Colonic mucosa (tissue), 4 donors: ENCODE measurements around the gene MED10. TPM values are rescaled to one million over a fixed set of nuclear protein-coding genes. Genes with fewer than 3 reads are reported as not detected.

Experiments used
- DNase-seq: peaks from one replicate; pipeline ENCODE4 v3.0.0-alpha.2; 2020
- H3K27ac ChIP-seq: fragments of 200-600 bp; one replicate; pipeline ENCODE4 v1.8.0; 2021
- H3K27me3 ChIP-seq: fragments of 200-600 bp; one replicate; pipeline ENCODE4 v1.8.0; 2021
- H3K36me3 ChIP-seq: fragments of 200-600 bp; one replicate; pipeline ENCODE4 v1.8.0; 2021
- H3K4me1 ChIP-seq: fragments of 200-600 bp; one replicate; pipeline ENCODE4 v1.8.0; 2021; ENCODE audit warnings: mild to moderate bottlenecking
- H3K4me3 ChIP-seq: fragments of 200-600 bp; one replicate; pipeline ENCODE4 v1.8.0; 2021
- H3K9ac ChIP-seq, 2 donors: one replicate each; pipeline ENCODE4 v1.7.0; 2013; ENCODE audit warnings: control low read depth in 2 of 2, low read depth in 2 of 2, low read length in 2 of 2
- H3K9me3 ChIP-seq: fragments of 200-600 bp; one replicate; pipeline ENCODE4 v1.8.0; 2021
- CTCF ChIP-seq: fragments of 200-600 bp; IDR thresholded peaks from one replicate; pipeline ENCODE4 v1.8.0; 2022; ENCODE audit warnings: antibody characterized with exemption, mild to moderate bottlenecking
- intact Hi-C: fragments of 100-400 bp; cut with DNase I; formaldehyde crosslinking; loops from one replicate; pipeline ENCODE4 v1.14.1; 2022
- total RNA-seq, 2 donors: library from RNA; stranded (reverse); fragmentation: NEBNext Ultra II Directional in 1 of 2; extraction: Animal tissue kit (Norgen Biotek cat#: 25700) in 1 of 2; gene quantifications; one replicate each; pipeline ENCODE4 v1.2.1, GENCODE V29; 2021
- donor health status: healthy.
- donor health status: DM: no; HTN: no; CAD: no.
- donor health status: DM: no; HTN: no; CAD: no.

The MED10 gene
- 10 to 100 TPM; 25.0 to 27.3 TPM for total RNA-seq

- no peak for TF ChIP-seq CTCF
- H3K4me1 ChIP-seq: no peaks in the 10 kb centered on the region
- H3K27ac ChIP-seq: peak within 1 kb of the TSS; percentile 86
- peak within 1 kb of the TSS; percentile 81 to 96 for H3K9ac ChIP-seq
- intact Hi-C loops: loop anchor here (10.0 kb wide), 1 partner anchor 367 kb away; no protein-coding TSS in a partner anchor
- no peaks in the 10 kb centered on the region for H3K9me3 ChIP-seq
- peak within 1 kb of the TSS; percentile 100 for H3K4me3 ChIP-seq
- peak; percentile 97 for DNase-seq
- no peaks in the 10 kb centered on the region for H3K27me3 ChIP-seq
- peaks cover 4% of the 10 kb centered on the region for H3K36me3 ChIP-seq
Observed at GRCh38 chr5:6377905-6378765, at the start of gene MED10. Gene MED10 (minus strand): TSS chr5:6378547. CDS start chr5:6378483, 64 bp downstream.

GRCh38 chr5:6427694-6428093 lies 49.3 kb upstream of the MED10 start:
- H3K9ac ChIP-seq: no peak overlapping the region
- no peaks in the 10 kb centered on the region for H3K36me3 ChIP-seq
- no peak overlapping the region for H3K4me3 ChIP-seq
- H3K27me3 ChIP-seq: no peaks in the 10 kb centered on the region
- no peaks in the 10 kb centered on the region for H3K4me1 ChIP-seq
- TF ChIP-seq CTCF: no peak
- H3K9me3 ChIP-seq: no peaks in the 10 kb centered on the region
- H3K27ac ChIP-seq: no peak overlapping the region
- intact Hi-C loops: no loop called here
- no peak for DNase-seq

GRCh38 chr5:6424700-6425099 lies 46.4 kb upstream of the MED10 start:
- H3K36me3 ChIP-seq: no peaks in the 10 kb centered on the region
- H3K9me3 ChIP-seq: no peaks in the 10 kb centered on the region
- no peaks in the 10 kb centered on the region for H3K4me1 ChIP-seq
- intact Hi-C loops: no loop called here
- no peaks in the 10 kb centered on the region for H3K27me3 ChIP-seq
- H3K4me3 ChIP-seq: no peak overlapping the region
- no peak for TF ChIP-seq CTCF
- DNase-seq: no peak
- no peak overlapping the region for H3K9ac ChIP-seq
- H3K27ac ChIP-seq: no peak overlapping the region

GRCh38 chr5:6424110-6424659 lies 45.8 kb upstream of the MED10 start:
- Histone ChIP-seq H3K4me1 (no peaks in the 10 kb centered on the region), H3K27ac (no peak overlapping the region), H3K9ac (no peak overlapping the region), H3K9me3 (no peaks in the 10 kb centered on the region), H3K4me3 (no peak overlapping the region), H3K36me3 (no peaks in the 10 kb centered on the region), H3K27me3 (no peaks in the 10 kb centered on the region)
- TF ChIP-seq CTCF: no peak
- intact Hi-C loops: no loop called here
- no peak for DNase-seq

GRCh38 chr5:6423327-6424109 lies 45.2 kb upstream of the MED10 start:
- TF ChIP-seq CTCF: no peak
- no peaks in the 10 kb centered on the region for H3K27me3 ChIP-seq
- no peak overlapping the region for H3K27ac ChIP-seq
- no peak overlapping the region for H3K4me3 ChIP-seq
- H3K4me1 ChIP-seq: no peaks in the 10 kb centered on the region
- no peaks in the 10 kb centered on the region for H3K9me3 ChIP-seq
- intact Hi-C loops: no loop called here
- H3K9ac ChIP-seq: no peak overlapping the region
- no peaks in the 10 kb centered on the region for H3K36me3 ChIP-seq
- DNase-seq: no peak
